HG02588 (cell line): Measurements from ENCODE around the gene TUBGCP6.
"Not testable (repeated sequence)": the region's sequence is repeated elsewhere in the genome, so short reads cannot be mapped to it uniquely, and the experiment has no call there.

Source experiments
- ATAC-seq: cut with Tn5 transposase; IDR thresholded peaks from one replicate; pipeline ENCODE4 v1.9.1; 2021; ENCODE audit warnings: mild to moderate bottlenecking, moderate library complexity; ENCODE audit not compliant: unreplicated experiment

TUBGCP6 gene

DNA sequence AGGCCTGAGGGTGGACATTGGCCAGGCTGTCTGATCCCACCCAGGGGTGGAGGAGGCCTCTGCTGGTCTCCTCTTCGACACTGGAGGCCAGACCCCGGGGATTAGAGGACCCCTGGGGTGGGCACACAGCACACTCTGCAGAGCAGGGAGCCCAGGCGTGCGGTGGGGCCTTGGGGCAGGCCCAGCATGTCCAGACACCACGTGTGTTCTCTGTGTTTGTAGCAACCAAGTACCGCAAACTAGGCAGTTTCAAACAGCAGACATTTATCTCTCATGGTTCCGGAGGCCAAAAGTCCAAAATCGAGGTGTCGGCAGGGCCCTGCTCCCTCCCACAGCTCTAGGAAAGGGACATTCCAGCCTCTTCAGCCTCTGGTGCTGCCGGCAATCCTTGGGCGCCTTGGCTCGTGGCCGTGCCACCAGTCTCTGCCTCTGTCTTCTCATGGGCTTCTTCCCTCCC lies 72.8 kb downstream of the TUBGCP6 start:
- ATAC-seq: no peak

DNA sequence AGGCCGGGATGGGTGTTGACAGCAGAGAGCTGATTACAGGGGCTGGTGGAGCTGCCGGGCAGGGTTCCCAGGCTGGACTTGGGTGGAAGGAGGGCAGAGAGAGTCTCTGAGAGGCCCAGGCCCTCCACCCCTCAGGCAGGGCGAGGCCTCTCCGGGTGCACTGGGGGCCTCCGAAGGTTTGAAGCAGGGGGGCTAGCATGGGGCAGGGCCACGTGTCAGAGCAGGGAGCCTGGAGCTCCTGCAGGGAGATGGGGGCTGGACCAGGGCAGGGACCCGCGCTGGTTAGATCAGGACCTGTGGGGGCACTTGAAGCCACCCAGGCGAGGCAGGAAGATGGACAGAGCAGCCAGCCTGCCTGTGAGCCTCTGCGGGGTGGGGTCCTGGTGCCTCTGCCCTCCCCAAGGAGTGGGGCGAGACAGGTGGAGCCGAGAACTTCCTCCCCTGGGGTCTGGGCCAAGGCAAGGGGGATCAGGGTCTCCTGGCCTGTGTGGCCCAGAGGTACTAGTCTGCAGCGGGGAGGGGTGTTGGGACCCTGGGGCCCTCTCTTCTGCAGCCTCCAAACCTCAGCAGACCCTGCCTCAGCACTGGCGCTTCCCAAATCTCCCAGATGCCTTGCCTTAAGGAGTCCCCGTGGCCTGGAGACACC lies 73.4 kb downstream of the TUBGCP6 start:
- no peak for ATAC-seq

GRCh38 chr22:50170453-50171318 lies 74.1 kb downstream of the TUBGCP6 start, which contains the start of gene PANX2:
Gene PANX2, plus strand, starts transcription at chr22:50170731. Its CDS starts 0 bp downstream, at chr22:50170731.
- ATAC-seq: no peak

GRCh38 chr22:50169774-50170341 lies 75.0 kb downstream of the TUBGCP6 start:
- no peak for ATAC-seq

- ATAC-seq: no peak
Observed at GRCh38 chr22:50169181-50169759, 75.6 kb downstream of the TUBGCP6 start.

DNA sequence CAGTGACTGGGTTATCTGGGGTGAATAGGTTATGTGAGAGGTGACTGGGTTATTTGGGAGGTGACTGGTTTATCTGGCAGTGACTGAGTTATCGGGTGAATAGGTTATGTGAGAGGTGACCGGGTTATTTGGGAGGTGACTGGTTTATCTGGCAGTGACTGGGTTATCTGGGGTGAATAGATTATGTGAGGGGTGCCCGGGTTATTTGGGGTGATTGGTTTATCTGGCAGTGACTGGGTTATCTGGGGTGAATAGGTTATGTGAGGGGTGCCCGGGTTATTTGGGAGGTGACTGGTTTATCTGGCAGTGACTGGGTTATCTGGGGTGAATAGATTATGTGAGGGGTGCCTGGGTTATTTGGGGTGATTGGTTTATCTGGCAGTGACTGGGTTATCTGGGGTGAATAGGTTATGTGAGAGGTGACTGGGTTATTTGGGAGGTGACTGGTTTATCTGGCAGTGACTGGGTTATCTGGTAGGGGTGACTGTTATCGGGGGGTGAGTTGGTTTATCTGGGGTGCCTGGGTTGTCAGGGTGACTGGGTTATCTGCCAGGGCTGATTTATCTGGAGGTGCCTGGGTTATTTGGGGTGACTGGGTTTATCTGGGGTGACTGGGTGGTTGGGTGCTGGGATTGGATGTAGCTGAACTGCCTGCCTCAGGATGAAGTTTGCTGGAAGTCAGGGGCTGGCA lies 76.2 kb downstream of the TUBGCP6 start:
- not testable (repeated sequence) for ATAC-seq

- ATAC-seq: no peak
Observed at GRCh38 chr22:50167689-50168489, 76.9 kb downstream of the TUBGCP6 start.
